Tibial nerve (tissue), 4 donors: ENCODE measurements around the gene GNA12.

Experiments
- EP300 ChIP-seq, 2 donors: sonication (generic); formaldehyde crosslinking; IDR thresholded peaks; one replicate each; pipeline ENCODE4 v1.6.1; 2017; ENCODE audit warnings: antibody characterized with exemption in 2 of 2, mild to moderate bottlenecking in 1 of 2
- TF ChIP-seq, protein P1 (sequence below), 5 experiments: fragments of 200-600 bp in 3 of 5; fragments of 450-650 bp in 2 of 5; sonication (generic) in 3 of 5; IDR thresholded peaks; one replicate each; pipeline ENCODE4 v1.5.1; 2016 to 2019; ENCODE audit warnings: antibody characterized with exemption in 5 of 5, mild to moderate bottlenecking in 3 of 5, moderate library complexity in 2 of 5

DNA sequence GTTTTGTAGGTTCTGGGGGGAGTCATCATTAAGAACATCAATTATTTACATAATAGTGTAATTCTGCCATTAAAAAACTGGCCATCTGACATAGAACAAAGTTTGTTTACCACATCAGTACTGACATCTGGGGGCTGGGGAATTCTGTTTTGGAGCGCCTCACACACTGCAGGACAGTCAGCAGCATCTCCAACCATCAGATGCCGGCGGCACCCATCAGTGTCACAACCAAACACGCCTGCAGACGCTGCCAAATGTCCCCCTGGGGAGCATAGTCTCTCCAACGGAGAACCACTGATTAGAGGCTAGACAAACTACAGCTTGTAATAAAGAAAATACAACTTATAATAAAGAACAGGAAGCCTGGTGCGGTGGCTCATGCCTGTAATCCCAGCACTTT, 26.0 kb downstream of the GNA12 start:
- TF ChIP-seq EP300 (IDR thresholded peaks at IDR 0.05): no peak
- TF ChIP-seq, protein P1, sequence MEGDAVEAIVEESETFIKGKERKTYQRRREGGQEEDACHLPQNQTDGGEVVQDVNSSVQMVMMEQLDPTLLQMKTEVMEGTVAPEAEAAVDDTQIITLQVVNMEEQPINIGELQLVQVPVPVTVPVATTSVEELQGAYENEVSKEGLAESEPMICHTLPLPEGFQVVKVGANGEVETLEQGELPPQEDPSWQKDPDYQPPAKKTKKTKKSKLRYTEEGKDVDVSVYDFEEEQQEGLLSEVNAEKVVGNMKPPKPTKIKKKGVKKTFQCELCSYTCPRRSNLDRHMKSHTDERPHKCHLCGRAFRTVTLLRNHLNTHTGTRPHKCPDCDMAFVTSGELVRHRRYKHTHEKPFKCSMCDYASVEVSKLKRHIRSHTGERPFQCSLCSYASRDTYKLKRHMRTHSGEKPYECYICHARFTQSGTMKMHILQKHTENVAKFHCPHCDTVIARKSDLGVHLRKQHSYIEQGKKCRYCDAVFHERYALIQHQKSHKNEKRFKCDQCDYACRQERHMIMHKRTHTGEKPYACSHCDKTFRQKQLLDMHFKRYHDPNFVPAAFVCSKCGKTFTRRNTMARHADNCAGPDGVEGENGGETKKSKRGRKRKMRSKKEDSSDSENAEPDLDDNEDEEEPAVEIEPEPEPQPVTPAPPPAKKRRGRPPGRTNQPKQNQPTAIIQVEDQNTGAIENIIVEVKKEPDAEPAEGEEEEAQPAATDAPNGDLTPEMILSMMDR (IDR thresholded peaks at IDR 0.05): no peak
